GM12878 (cell line): ENCODE measurements around the gene DNAH17. TPM values are rescaled to one million over a fixed set of nuclear protein-coding genes. Genes with fewer than 3 reads are reported as not detected.

Experiments used
- ATAC-seq: fragments of 200-7000 bp; cut with Tn5 transposase; 3 replicates; pipeline ENCODE4 v1.9.1; 2020; ENCODE audit warnings: mild to moderate bottlenecking, moderate library complexity
- BruUV-seq: library from RNA; stranded (reverse); fragments of 400-500 nt; replicated peaks from 2 replicates; lab custom pipeline; 2021; lab: Mats Ljungman, UMichigan
- CTCF ChIA-PET: fragments of 300-600 bp; sonication (Branson Sonifier 250); formaldehyde crosslinking; extraction: SDS; loops from one replicate; lab custom pipeline; 2021; ENCODE audit warnings: inconsistent platforms; lab: Yijun Ruan, JAX
- POLR2A ChIA-PET: fragments of 350-600 bp; formaldehyde crosslinking; extraction: SDS; loops from one replicate; lab custom pipeline; 2021; ENCODE audit warnings: inconsistent platforms; lab: Charles Lee
- RAD21 ChIA-PET: fragments of 300-600 bp; sonication (Branson Sonifier 250); formaldehyde crosslinking; loops from one replicate; lab custom pipeline; 2023; ENCODE audit warnings: antibody characterized with exemption; ENCODE audit not compliant: unreplicated experiment; lab: Charles Lee
- SMC1A ChIA-PET: fragments of 300-600 bp; sonication (Branson Sonifier 250); formaldehyde crosslinking; loops from one replicate; lab custom pipeline; 2023; ENCODE audit not compliant: unreplicated experiment, uncharacterized antibody; lab: Charles Lee
- DNase-seq: peaks from one replicate; pipeline ENCODE4 v3.0.0-alpha.2; 2011; ENCODE audit warnings: low read depth, low spot score
- FAIRE-seq: peaks from 3 replicates; lab custom pipeline; 2011; peaks lifted over from hg19 to GRCh38; lab: Jason Lieb, UNC
- H2AFZ ChIP-seq: 2 replicates; pipeline ENCODE4 v1.6.0; 2011; ENCODE audit warnings: low read depth, low read length, control low read depth; ENCODE audit not compliant: control insufficient read depth
- H3K27ac ChIP-seq: 2 replicates; pipeline ENCODE4 v1.5.1; 2011; ENCODE audit warnings: control low read depth; ENCODE audit not compliant: control insufficient read depth, insufficient read depth
- H3K27me3 ChIP-seq, 2 experiments: replicated peaks in 1 of 2; 2 replicates each; pipeline versions ENCODE4 v1.6.0 to v1.6.1; 2011; ENCODE audit warnings: low read length in 1 of 2; ENCODE audit not compliant: control insufficient read depth in 2 of 2, insufficient read depth in 2 of 2
- H3K36me3 ChIP-seq, 2 experiments: 2 replicates each; pipeline ENCODE4 v1.5.1; 2011; ENCODE audit warnings: low read length in 1 of 2; ENCODE audit not compliant: control insufficient read depth in 2 of 2, insufficient read depth in 2 of 2
- H3K4me1 ChIP-seq: 2 replicates; pipeline ENCODE4 v1.6.1; 2011; ENCODE audit warnings: mild to moderate bottlenecking, low read length, moderate library complexity, mixed read lengths; ENCODE audit not compliant: control insufficient read depth, insufficient read depth
- H3K4me2 ChIP-seq: 2 replicates; pipeline ENCODE4 v1.6.0; 2011; ENCODE audit warnings: control low read depth; ENCODE audit not compliant: control insufficient read depth, insufficient read depth
- H3K4me3 ChIP-seq: fragments of 200-600 bp; sonication (generic); 2 replicates; pipeline ENCODE4 v1.5.1; 2016
- H3K79me2 ChIP-seq: 2 replicates; pipeline ENCODE4 v1.6.0; 2011; ENCODE audit warnings: low read length; ENCODE audit not compliant: control insufficient read depth, insufficient read depth
- H3K9ac ChIP-seq: 2 replicates; pipeline ENCODE4 v1.8.0; 2011; ENCODE audit warnings: low read length, control low read depth, mixed read lengths; ENCODE audit not compliant: control insufficient read depth, insufficient read depth
- H3K9me3 ChIP-seq: replicated peaks from 3 replicates; pipeline ENCODE4 v1.5.1; 2011; ENCODE audit warnings: mild to moderate bottlenecking, low read length; ENCODE audit not compliant: control insufficient read depth, insufficient read depth
- H4K20me1 ChIP-seq: 2 replicates; pipeline ENCODE4 v1.6.0; 2011; ENCODE audit not compliant: control insufficient read depth, insufficient read depth
- BMI1 ChIP-seq: fragments of 450-650 bp; IDR thresholded peaks from 2 replicates; pipeline ENCODE4 v1.6.1; 2016; ENCODE audit warnings: mild to moderate bottlenecking, moderate library complexity, borderline replicate concordance
- HDAC2 ChIP-seq: fragments of 200-600 bp; sonication (generic); IDR thresholded peaks from 2 replicates; pipeline ENCODE4 v1.6.1; 2017
- HDGF ChIP-seq: fragments of 450-650 bp; IDR thresholded peaks from 2 replicates; pipeline ENCODE4 v1.6.1; 2016; ENCODE audit warnings: antibody characterized with exemption
- MEF2A ChIP-seq: IDR thresholded peaks from 2 replicates; pipeline ENCODE4 v1.6.1; 2011; ENCODE audit warnings: low read depth, mild to moderate bottlenecking, low read length, moderate library complexity; ENCODE audit not compliant: insufficient read depth
- MTA3 ChIP-seq: IDR thresholded peaks from 2 replicates; pipeline ENCODE4 v1.6.1; 2012; ENCODE audit warnings: low read length, inconsistent platforms, borderline replicate concordance
- POLR2AphosphoS5 ChIP-seq: IDR thresholded peaks from 2 replicates; pipeline ENCODE4 v1.6.1; 2011; ENCODE audit warnings: mild to moderate bottlenecking, low read length, inconsistent platforms
- TCF3 ChIP-seq: IDR thresholded peaks from 2 replicates; pipeline ENCODE4 v1.6.1; 2012; ENCODE audit warnings: low read depth, mild to moderate bottlenecking, low read length, borderline replicate concordance; ENCODE audit not compliant: insufficient read depth
- ZBED1 ChIP-seq: IDR thresholded peaks from 2 replicates; pipeline ENCODE4 v1.6.1; 2016; ENCODE audit warnings: borderline replicate concordance
- ZNF217 ChIP-seq: fragments of 450-650 bp; IDR thresholded peaks from 2 replicates; pipeline ENCODE4 v1.6.1; 2017; ENCODE audit warnings: antibody characterized with exemption, mild to moderate bottlenecking
- WGBS: methylation state at CpG from one replicate; pipeline ENCODE4 v1.1.6; 2016; ENCODE audit warnings: low lambda C conversion rate; ENCODE audit not compliant: insufficient replicate concordance, insufficient coverage; ENCODE audit errors: missing lambda C conversion rate; 5-methylcytosine and 5-hydroxymethylcytosine counted together
- in situ Hi-C: fragments of 300-500 bp; cut with MboI; formaldehyde crosslinking; loops from 9 replicates; pipeline ENCODE4 v1.14.3; 2018; ENCODE audit warnings: mixed read lengths
- intact Hi-C: fragments of 100-400 bp; cut with micrococcal nuclease; formaldehyde crosslinking; loops from one replicate; pipeline ENCODE4 v1.14.2; 2022; ENCODE audit not compliant: unreplicated experiment
- polyA plus RNA-seq, 11 experiments: library from polyadenylated mRNA; depleted of rRNA in 4 of 11; unstranded in 6 of 11; stranded (reverse) in 5 of 11; fragments of >200 nt; fragmentation: Nextera tagmentation in 4 of 11; fragmentation: Illumina TruSeq in 1 of 11; extraction: Ambion mirVana in 4 of 11; extraction: Trizol in 1 of 11; gene quantifications; 1 replicate in 1 of 11; 2 replicates in 10 of 11; pipeline versions ENCODE4 v1.2.1 to v1.2.3, GENCODE V29; 2011 to 2016; ENCODE audit warnings: inconsistent platforms in 2 of 11, missing spikeins in 2 of 11, low read depth in 1 of 11
- total RNA-seq, 4 experiments: library from RNA; depleted of rRNA in 3 of 4; stranded (reverse); fragments of >200 nt in 3 of 4; fragmentation: Illumina TruSeq in 1 of 4; extraction: Trizol in 1 of 4; gene quantifications; 2 replicates each; pipeline versions ENCODE4 v1.2.1 to v1.2.3, GENCODE V29; 2013 to 2021
- TF ChIP-seq, protein P1 (sequence below): IDR thresholded peaks from 2 replicates; pipeline ENCODE4 v1.6.1; 2011; ENCODE audit warnings: mild to moderate bottlenecking, low read depth, low read length, moderate library complexity; ENCODE audit not compliant: insufficient replicate concordance
- TF ChIP-seq, protein P2 (sequence below): IDR thresholded peaks from 2 replicates; pipeline ENCODE4 v1.6.1; 2011; ENCODE audit warnings: borderline replicate concordance, low read depth, mild to moderate bottlenecking, moderate library complexity, low read length; ENCODE audit not compliant: insufficient read depth, poor library complexity, severe bottlenecking
- TF ChIP-seq, protein P3 (sequence below): fragments of 150-350 bp; IDR thresholded peaks from 2 replicates; pipeline ENCODE4 v1.6.1; 2014; ENCODE audit warnings: mild to moderate bottlenecking, low read depth, low read length
- TF ChIP-seq, protein P4 (sequence below): fragments of 450-650 bp; IDR thresholded peaks from 2 replicates; pipeline ENCODE4 v1.6.1; 2018; ENCODE audit warnings: mild to moderate bottlenecking, low read depth, moderate library complexity; ENCODE audit not compliant: partially characterized antibody

Gene DNAH17
- total and polyA plus RNA-seq, 10 of the 15 experiments (the other 5 are each of a cell fraction or from before 2014, with no cell fraction given): 0.16 to 2.9 (median 0.56) TPM

DNA sequence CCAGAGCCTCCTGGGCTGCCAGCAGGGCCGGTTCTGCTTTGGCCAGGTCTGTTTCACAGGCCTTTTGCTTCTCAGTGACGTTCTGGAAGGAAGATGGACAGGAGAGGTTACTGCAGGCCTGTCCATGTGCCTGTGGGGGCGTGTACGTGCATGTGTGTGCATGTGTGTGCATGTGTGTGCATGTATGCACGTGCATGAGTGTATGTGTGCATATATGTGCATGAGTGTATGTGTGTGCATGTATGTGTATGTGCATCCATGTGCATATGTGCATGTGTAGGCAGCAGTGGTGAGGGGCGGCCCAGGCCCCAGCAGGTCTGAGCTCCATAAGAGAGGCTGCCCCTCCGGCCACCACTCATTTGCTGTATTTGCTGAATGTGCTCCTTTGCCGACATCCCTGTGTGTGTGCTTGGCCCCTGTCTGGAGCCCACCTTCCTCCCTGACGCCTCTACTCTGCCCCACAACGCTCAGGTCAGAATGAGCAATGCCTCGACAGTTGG, 117.0 kb downstream of the DNAH17 start:
- in situ Hi-C loops: no loop called here

More for the DNA sequence above, 117.0 kb downstream of the DNAH17 start:
- no peak overlapping the region for H2AFZ ChIP-seq
- CTCF ChIA-PET: interaction anchor here (0.6 kb wide), 1 partner anchor 344 kb away, joined by 3 read pairs; no protein-coding TSS in a partner anchor
- H3K9me3 ChIP-seq: no peaks in the 10 kb centered on the region
- no peak overlapping the region for H3K27ac ChIP-seq
- BruUV-seq: no TSS peak
- SMC1A ChIA-PET: no interaction called here
- no peak for DNase-seq
- no peaks in the 10 kb centered on the region for H4K20me1 ChIP-seq
- H3K27me3 ChIP-seq: no peaks in the 10 kb centered on the region
- no peak for FAIRE-seq
- no peaks in the 10 kb centered on the region for H3K36me3 ChIP-seq
- RAD21 ChIA-PET: no interaction called here
- no peaks in the 10 kb centered on the region for H3K79me2 ChIP-seq
- H3K4me2 ChIP-seq: no peak overlapping the region
- no peak overlapping the region for H3K9ac ChIP-seq
- POLR2A ChIA-PET: no interaction called here
- TF ChIP-seq, protein P1, sequence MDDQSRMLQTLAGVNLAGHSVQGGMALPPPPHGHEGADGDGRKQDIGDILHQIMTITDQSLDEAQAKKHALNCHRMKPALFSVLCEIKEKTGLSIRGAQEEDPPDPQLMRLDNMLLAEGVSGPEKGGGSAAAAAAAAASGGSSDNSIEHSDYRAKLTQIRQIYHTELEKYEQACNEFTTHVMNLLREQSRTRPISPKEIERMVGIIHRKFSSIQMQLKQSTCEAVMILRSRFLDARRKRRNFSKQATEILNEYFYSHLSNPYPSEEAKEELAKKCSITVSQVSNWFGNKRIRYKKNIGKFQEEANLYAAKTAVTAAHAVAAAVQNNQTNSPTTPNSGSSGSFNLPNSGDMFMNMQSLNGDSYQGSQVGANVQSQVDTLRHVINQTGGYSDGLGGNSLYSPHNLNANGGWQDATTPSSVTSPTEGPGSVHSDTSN: peak; percentile 42
- TF ChIP-seq, protein P2, sequence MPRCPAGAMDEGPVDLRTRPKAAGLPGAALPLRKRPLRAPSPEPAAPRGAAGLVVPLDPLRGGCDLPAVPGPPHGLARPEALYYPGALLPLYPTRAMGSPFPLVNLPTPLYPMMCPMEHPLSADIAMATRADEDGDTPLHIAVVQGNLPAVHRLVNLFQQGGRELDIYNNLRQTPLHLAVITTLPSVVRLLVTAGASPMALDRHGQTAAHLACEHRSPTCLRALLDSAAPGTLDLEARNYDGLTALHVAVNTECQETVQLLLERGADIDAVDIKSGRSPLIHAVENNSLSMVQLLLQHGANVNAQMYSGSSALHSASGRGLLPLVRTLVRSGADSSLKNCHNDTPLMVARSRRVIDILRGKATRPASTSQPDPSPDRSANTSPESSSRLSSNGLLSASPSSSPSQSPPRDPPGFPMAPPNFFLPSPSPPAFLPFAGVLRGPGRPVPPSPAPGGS: peak; percentile 95
- TF ChIP-seq, protein P3, sequence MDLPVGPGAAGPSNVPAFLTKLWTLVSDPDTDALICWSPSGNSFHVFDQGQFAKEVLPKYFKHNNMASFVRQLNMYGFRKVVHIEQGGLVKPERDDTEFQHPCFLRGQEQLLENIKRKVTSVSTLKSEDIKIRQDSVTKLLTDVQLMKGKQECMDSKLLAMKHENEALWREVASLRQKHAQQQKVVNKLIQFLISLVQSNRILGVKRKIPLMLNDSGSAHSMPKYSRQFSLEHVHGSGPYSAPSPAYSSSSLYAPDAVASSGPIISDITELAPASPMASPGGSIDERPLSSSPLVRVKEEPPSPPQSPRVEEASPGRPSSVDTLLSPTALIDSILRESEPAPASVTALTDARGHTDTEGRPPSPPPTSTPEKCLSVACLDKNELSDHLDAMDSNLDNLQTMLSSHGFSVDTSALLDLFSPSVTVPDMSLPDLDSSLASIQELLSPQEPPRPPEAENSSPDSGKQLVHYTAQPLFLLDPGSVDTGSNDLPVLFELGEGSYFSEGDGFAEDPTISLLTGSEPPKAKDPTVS: no peak
- no peak for TF ChIP-seq HDAC2
- TF ChIP-seq MEF2A: no peak
- no peak for TF ChIP-seq ZBED1
- TF ChIP-seq ZNF217: no peak
- no peak for TF ChIP-seq BMI1
- TF ChIP-seq HDGF: no peak
- TF ChIP-seq, protein P4, sequence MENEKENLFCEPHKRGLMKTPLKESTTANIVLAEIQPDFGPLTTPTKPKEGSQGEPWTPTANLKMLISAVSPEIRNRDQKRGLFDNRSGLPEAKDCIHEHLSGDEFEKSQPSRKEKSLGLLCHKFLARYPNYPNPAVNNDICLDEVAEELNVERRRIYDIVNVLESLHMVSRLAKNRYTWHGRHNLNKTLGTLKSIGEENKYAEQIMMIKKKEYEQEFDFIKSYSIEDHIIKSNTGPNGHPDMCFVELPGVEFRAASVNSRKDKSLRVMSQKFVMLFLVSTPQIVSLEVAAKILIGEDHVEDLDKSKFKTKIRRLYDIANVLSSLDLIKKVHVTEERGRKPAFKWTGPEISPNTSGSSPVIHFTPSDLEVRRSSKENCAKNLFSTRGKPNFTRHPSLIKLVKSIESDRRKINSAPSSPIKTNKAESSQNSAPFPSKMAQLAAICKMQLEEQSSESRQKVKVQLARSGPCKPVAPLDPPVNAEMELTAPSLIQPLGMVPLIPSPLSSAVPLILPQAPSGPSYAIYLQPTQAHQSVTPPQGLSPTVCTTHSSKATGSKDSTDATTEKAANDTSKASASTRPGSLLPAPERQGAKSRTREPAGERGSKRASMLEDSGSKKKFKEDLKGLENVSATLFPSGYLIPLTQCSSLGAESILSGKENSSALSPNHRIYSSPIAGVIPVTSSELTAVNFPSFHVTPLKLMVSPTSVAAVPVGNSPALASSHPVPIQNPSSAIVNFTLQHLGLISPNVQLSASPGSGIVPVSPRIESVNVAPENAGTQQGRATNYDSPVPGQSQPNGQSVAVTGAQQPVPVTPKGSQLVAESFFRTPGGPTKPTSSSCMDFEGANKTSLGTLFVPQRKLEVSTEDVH: no peak
- TF ChIP-seq TCF3: 0 out of 2 replicates have a peak, but pooled peaks have one; percentile 45
- TF ChIP-seq POLR2AphosphoS5: no peak
- TF ChIP-seq MTA3: no peak
- TF ChIP-seq, all 136 proteins: peak for 3
- WGBS: 20% methylated on average over 11 of the region's 11 CpGs
- intact Hi-C loops: no loop called here
- H3K4me3 ChIP-seq: no peak overlapping the region
- ATAC-seq: no peak
- no peaks in the 10 kb centered on the region for H3K4me1 ChIP-seq
